ENCODE data around the gene SLC6A18.

The SLC6A18 gene

GRCh38 chr5:1187234-1187949 lies 37.8 kb upstream of the SLC6A18 start:
- DNase-seq = no peak

- no peak for DNase-seq
These were observed 37.2 kb upstream of the SLC6A18 start for GRCh38 chr5:1187950-1188334.

- no peak for DNase-seq
These were observed 36.7 kb upstream of the SLC6A18 start for GRCh38 chr5:1188464-1188863.

- no peak for DNase-seq
These were observed 35.9 kb upstream of the SLC6A18 start for GRCh38 chr5:1189269-1189668.

GRCh38 chr5:1190278-1190677 lies 34.9 kb upstream of the SLC6A18 start:
- DNase-seq = no peak

GRCh38 chr5:1190837-1191239 lies 34.3 kb upstream of the SLC6A18 start:
- no peak for DNase-seq

GRCh38 chr5:1192971-1193590 lies 32.1 kb upstream of the SLC6A18 start:
- no peak for DNase-seq

- DNase-seq = no peak
These were observed 31.6 kb upstream of the SLC6A18 start for GRCh38 chr5:1193591-1193985.

GRCh38 chr5:1194378-1194777 lies 30.8 kb upstream of the SLC6A18 start:
- DNase-seq = no peak

GRCh38 chr5:1195439-1195838 lies 29.7 kb upstream of the SLC6A18 start:
- no peak for DNase-seq

- no peak for DNase-seq
These were observed 29.3 kb upstream of the SLC6A18 start for GRCh38 chr5:1195916-1196315.

GRCh38 chr5:1196562-1196961 lies 28.6 kb upstream of the SLC6A18 start:
- DNase-seq = no peak

- no peak for DNase-seq
These were observed 27.1 kb upstream of the SLC6A18 start for GRCh38 chr5:1197876-1198666.

- no peak for DNase-seq
These were observed 25.9 kb upstream of the SLC6A18 start for GRCh38 chr5:1199340-1199648.

GRCh38 chr5:1199649-1200494 lies 25.3 kb upstream of the SLC6A18 start:
- DNase-seq = no peak

GRCh38 chr5:1200495-1201326 lies 24.5 kb upstream of the SLC6A18 start:
- DNase-seq = no peak

GRCh38 chr5:1201327-1202025 lies 23.7 kb upstream of the SLC6A18 start, which contains the start of gene SLC6A19:
Gene SLC6A19, plus strand, starts transcription at chr5:1201595. Its CDS starts 56 bp downstream, at chr5:1201651.
- DNase-seq = no peak

GRCh38 chr5:1202026-1202797 lies 23.0 kb upstream of the SLC6A18 start:
- no peak for DNase-seq

- no peak for DNase-seq
These were observed 22.4 kb upstream of the SLC6A18 start for GRCh38 chr5:1202798-1203185.

- DNase-seq = no peak
These were observed 21.7 kb upstream of the SLC6A18 start for GRCh38 chr5:1203311-1203967.

Measured in midbrain (tissue), 1 donor.